Neuronal stem cell (in vitro differentiated cells): ENCODE data around the gene FAM118B.

ENCODE experiments used
- DNase-seq: peaks from one replicate; pipeline ENCODE4 v3.0.0-alpha.2; 2013; ENCODE audit warnings: low spot score
- H2AFZ ChIP-seq: one replicate; pipeline ENCODE4 v1.6.1; 2013; ENCODE audit warnings: mild to moderate bottlenecking, low read length, inconsistent platforms
- H2AK5ac ChIP-seq: 2 replicates; pipeline ENCODE4 v1.6.1; 2013; ENCODE audit warnings: low read depth, mild to moderate bottlenecking, inconsistent platforms, low read length, moderate library complexity, mixed read lengths
- H2BK120ac ChIP-seq: 2 replicates; pipeline ENCODE4 v1.6.1; 2013; ENCODE audit warnings: low read depth, mild to moderate bottlenecking, inconsistent platforms, low read length, moderate library complexity, mixed read lengths
- H2BK12ac ChIP-seq: one replicate; pipeline ENCODE4 v1.6.1; 2013; ENCODE audit warnings: low read length, inconsistent platforms
- H2BK15ac ChIP-seq: 2 replicates; pipeline ENCODE4 v1.6.1; 2013; ENCODE audit warnings: mild to moderate bottlenecking, low read length, inconsistent platforms, mixed read lengths
- H2BK5ac ChIP-seq: one replicate; pipeline ENCODE4 v1.6.1; 2013; ENCODE audit warnings: inconsistent platforms, mild to moderate bottlenecking, low read length, moderate library complexity
- H3K14ac ChIP-seq: one replicate; pipeline ENCODE4 v1.6.1; 2013; ENCODE audit warnings: low read length, inconsistent platforms
- H3K18ac ChIP-seq: 2 replicates; pipeline ENCODE4 v1.6.1; 2013; ENCODE audit warnings: low read length, inconsistent platforms
- H3K23ac ChIP-seq: 2 replicates; pipeline ENCODE4 v1.6.1; 2013; ENCODE audit warnings: low read depth, mild to moderate bottlenecking, mixed read lengths, low read length, inconsistent platforms; ENCODE audit not compliant: poor library complexity
- H3K27ac ChIP-seq: replicated peaks from 3 replicates; pipeline ENCODE4 v1.5.1; 2013; ENCODE audit warnings: low read length, inconsistent platforms
- H3K27me3 ChIP-seq, 3 experiments: 2 replicates each; pipeline ENCODE4 v1.6.1; 2013; ENCODE audit warnings: low read length in 3 of 3, mild to moderate bottlenecking in 2 of 3, inconsistent platforms in 1 of 3, low read depth in 1 of 3, mixed read lengths in 1 of 3, moderate library complexity in 1 of 3; ENCODE audit not compliant: control insufficient read depth in 3 of 3, insufficient read depth in 3 of 3
- H3K36me3 ChIP-seq, 2 donors: replicated peaks in 1 of 2; 2 replicates each; pipeline ENCODE4 v1.6.1; 2013; ENCODE audit warnings: low read length in 2 of 2; ENCODE audit not compliant: control insufficient read depth in 2 of 2, insufficient read depth in 2 of 2
- H3K4ac ChIP-seq: 2 replicates; pipeline ENCODE4 v1.6.1; 2013; ENCODE audit warnings: inconsistent platforms, mild to moderate bottlenecking, low read length, moderate library complexity
- H3K4me1 ChIP-seq, 2 donors: 1 replicate in 1 of 2; 2 replicates in 1 of 2; pipeline ENCODE4 v1.6.1; 2013; ENCODE audit warnings: low read length in 2 of 2, low read depth in 1 of 2; ENCODE audit not compliant: control insufficient read depth in 2 of 2, insufficient read depth in 1 of 2
- H3K4me2 ChIP-seq: one replicate; pipeline ENCODE4 v1.6.1; 2013; ENCODE audit warnings: mild to moderate bottlenecking, low read length, inconsistent platforms; ENCODE audit not compliant: insufficient read depth, poor library complexity, severe bottlenecking
- H3K4me3 ChIP-seq, 2 donors: 2 replicates each; pipeline ENCODE4 v1.5.1; 2013; ENCODE audit warnings: low read length in 2 of 2, mild to moderate bottlenecking in 2 of 2, inconsistent platforms in 1 of 2, moderate library complexity in 1 of 2
- H3K79me1 ChIP-seq: one replicate; pipeline ENCODE4 v1.6.1; 2013; ENCODE audit warnings: low read depth, mild to moderate bottlenecking, inconsistent platforms, low read length, moderate library complexity
- H3K9ac ChIP-seq: one replicate; pipeline ENCODE4 v1.6.1; 2013; ENCODE audit warnings: mild to moderate bottlenecking, low read depth, low read length, inconsistent platforms; ENCODE audit not compliant: poor library complexity
- H3K9me3 ChIP-seq, 2 donors: replicated peaks in 1 of 2; 2 replicates each; pipeline versions ENCODE3 to v1.6.1; 2013; ENCODE audit warnings: low read length in 2 of 2, mild to moderate bottlenecking in 2 of 2, inconsistent platforms in 1 of 2, low read depth in 1 of 2, mixed read lengths in 1 of 2, moderate library complexity in 1 of 2; ENCODE audit not compliant: control insufficient read depth in 2 of 2, insufficient read depth in 1 of 2
- H4K8ac ChIP-seq: one replicate; pipeline ENCODE4 v1.6.1; 2013; ENCODE audit warnings: low read depth, mild to moderate bottlenecking, inconsistent platforms, low read length, moderate library complexity
- H4K91ac ChIP-seq: one replicate; pipeline ENCODE4 v1.6.1; 2013; ENCODE audit warnings: low read length, low read depth, mild to moderate bottlenecking, inconsistent platforms; ENCODE audit not compliant: poor library complexity
- WGBS, 2 donors: extraction: QIAGEN DNeasy Blood & Tissue Kit; methylation state at CpG; one replicate each; pipeline ENCODE4 v1.1.7; 2013; ENCODE audit warnings: missing lambda C conversion rate in 2 of 2, mixed read lengths in 1 of 2; ENCODE audit not compliant: insufficient read length in 2 of 2, insufficient replicate concordance in 1 of 2; ENCODE audit errors: extremely low coverage in 2 of 2; 5-methylcytosine and 5-hydroxymethylcytosine counted together

Gene FAM118B

GRCh38 chr11:126216526-126217305, 5.1 kb downstream of the FAM118B start:
- Histone ChIP-seq H2AFZ (no peak overlapping the region), H3K4ac (no peak overlapping the region), H3K9me3 (no peaks in the 10 kb centered on the region), H2AK5ac (no peak overlapping the region), H3K27ac (no peak overlapping the region), H2BK5ac (no peak overlapping the region), H3K4me1 (peaks cover 0 to 2% of the 10 kb centered on the region in 2 donors), H3K27me3 (no peaks in the 10 kb centered on the region), H3K18ac (no peak overlapping the region), H2BK15ac (no peak overlapping the region), H3K79me1 (peaks cover 2% of the 10 kb centered on the region), H3K36me3 (no peaks in the 10 kb centered on the region), H3K14ac (no peak overlapping the region), H2BK120ac (no peak overlapping the region), H4K91ac (no peak overlapping the region), H2BK12ac (no peak overlapping the region), H3K4me3 (no peak overlapping the region), H3K9ac (no peak overlapping the region), H3K4me2 (no peak overlapping the region), H4K8ac (no peak overlapping the region), H3K23ac (no peak overlapping the region)
- DNase-seq, result no peak
- WGBS, 2 donors, result no CpG with 5 or more reads among the region's 6 CpGs

GRCh38 chr11:126217491-126217890, 5.9 kb downstream of the FAM118B start:
- Histone ChIP-seq H3K23ac (no peak overlapping the region), H3K4me2 (no peak overlapping the region), H2AFZ (no peak overlapping the region), H2BK15ac (no peak overlapping the region), H2BK120ac (no peak overlapping the region), H4K91ac (no peak overlapping the region), H3K18ac (no peak overlapping the region), H3K27ac (no peak overlapping the region), H2BK5ac (no peak overlapping the region), H3K9ac (no peak overlapping the region), H3K79me1 (peaks cover 2% of the 10 kb centered on the region), H2AK5ac (no peak overlapping the region), H2BK12ac (no peak overlapping the region), H3K4me3 (no peak overlapping the region), H4K8ac (no peak overlapping the region), H3K4ac (no peak overlapping the region), H3K27me3 (no peaks in the 10 kb centered on the region), H3K9me3 (no peaks in the 10 kb centered on the region), H3K14ac (no peak overlapping the region), H3K36me3 (no peaks in the 10 kb centered on the region), H3K4me1 (peaks cover 0 to 2% of the 10 kb centered on the region in 2 donors)
- whole genome bisulfite sequencing, 2 donors, result no CpG with 5 or more reads among the region's 1 CpG
- DNase-seq, result no peak

- Histone ChIP-seq H3K14ac (no peak overlapping the region), H3K4me3 (no peak overlapping the region)
- WGBS, 2 donors, result no CpG with 5 or more reads among the region's 4 CpGs
Observed at GRCh38 chr11:126219547-126219946, 8.0 kb downstream of the FAM118B start.

GRCh38 chr11:126224647-126225294, 13.2 kb downstream of the FAM118B start:
- no CpG with 5 or more reads among the region's 6 CpGs for WGBS, 2 donors
- H3K4me3 ChIP-seq, result no peak overlapping the region
- no peak overlapping the region for H3K18ac ChIP-seq
- H4K8ac ChIP-seq, result no peak overlapping the region
- H4K91ac ChIP-seq, result no peak overlapping the region
- no peaks in the 10 kb centered on the region for H3K27me3 ChIP-seq
- H3K4me2 ChIP-seq, result no peak overlapping the region
- H2AFZ ChIP-seq, result no peak overlapping the region
- no peak overlapping the region for H3K27ac ChIP-seq
- H3K14ac ChIP-seq, result no peak overlapping the region
- no peak overlapping the region for H3K9ac ChIP-seq
- peaks cover 0 to 11% of the 10 kb centered on the region in 2 donors for H3K9me3 ChIP-seq
- H2BK120ac ChIP-seq, result no peak overlapping the region
- no peak overlapping the region for H2AK5ac ChIP-seq
- no peaks in the 10 kb centered on the region for H3K4me1 ChIP-seq
- H2BK5ac ChIP-seq, result no peak overlapping the region
- H2BK15ac ChIP-seq, result no peak overlapping the region
- no peak overlapping the region for H3K23ac ChIP-seq
- H2BK12ac ChIP-seq, result no peak overlapping the region
- DNase-seq, result no peak
- peaks cover 7% of the 10 kb centered on the region for H3K79me1 ChIP-seq
- H3K36me3 ChIP-seq, result peaks cover 0 to 3% of the 10 kb centered on the region in 2 donors
- no peak overlapping the region for H3K4ac ChIP-seq

More at GRCh38 chr11:126219547-126219946, 8.0 kb downstream of the FAM118B start:
- Histone ChIP-seq H3K9me3 (no peaks in the 10 kb centered on the region), H3K79me1 (peaks cover 7% of the 10 kb centered on the region), H3K36me3 (no peaks in the 10 kb centered on the region), H4K91ac (no peak overlapping the region), H3K9ac (no peak overlapping the region), H2BK120ac (no peak overlapping the region), H2BK15ac (no peak overlapping the region), H3K4me2 (no peak overlapping the region), H3K18ac (no peak overlapping the region), H2AK5ac (no peak overlapping the region), H3K27ac (no peak overlapping the region), H2AFZ (no peak overlapping the region), H3K23ac (no peak overlapping the region), H3K4ac (no peak overlapping the region), H2BK12ac (no peak overlapping the region), H3K4me1 (no peaks in the 10 kb centered on the region), H3K27me3 (no peaks in the 10 kb centered on the region), H4K8ac (no peak overlapping the region), H2BK5ac (no peak overlapping the region)
- DNase-seq, result no peak
